Mesenchymal stem cell (in vitro differentiated cells and primary cell): ENCODE results near the gene PROX1.

Source experiments
- DNase-seq: peaks from one replicate; pipeline ENCODE4 v3.0.0-alpha.2; 2013
- H2AFZ ChIP-seq: one replicate; pipeline ENCODE4 v1.6.1; 2013; ENCODE audit warnings: low read depth, mild to moderate bottlenecking, control low read depth, inconsistent platforms, low read length, moderate library complexity
- H2AK5ac ChIP-seq: 2 replicates; pipeline ENCODE4 v1.6.1; 2013; ENCODE audit warnings: low read length, moderate library complexity, mild to moderate bottlenecking, inconsistent platforms; ENCODE audit not compliant: severe bottlenecking
- H2BK120ac ChIP-seq: one replicate; pipeline ENCODE4 v1.6.1; 2013; ENCODE audit warnings: low read depth, mild to moderate bottlenecking, inconsistent platforms, low read length, moderate library complexity
- H2BK12ac ChIP-seq, 2 experiments: one replicate each; pipeline ENCODE4 v1.6.1; 2013; ENCODE audit warnings: inconsistent platforms in 2 of 2, low read length in 2 of 2, mild to moderate bottlenecking in 2 of 2, moderate library complexity in 2 of 2, control low read depth in 1 of 2
- H2BK15ac ChIP-seq: one replicate; pipeline ENCODE4 v1.6.1; 2013; ENCODE audit warnings: mild to moderate bottlenecking, low read depth, inconsistent platforms; ENCODE audit not compliant: poor library complexity, severe bottlenecking
- H2BK5ac ChIP-seq: 2 replicates; pipeline ENCODE4 v1.6.1; 2013; ENCODE audit warnings: low read depth, mild to moderate bottlenecking, low read length, control low read depth, inconsistent platforms; ENCODE audit not compliant: poor library complexity, severe bottlenecking
- H3K14ac ChIP-seq, 2 experiments: one replicate each; pipeline ENCODE4 v1.6.1; 2013; ENCODE audit warnings: inconsistent platforms in 2 of 2, low read length in 2 of 2, control low read depth in 1 of 2, mild to moderate bottlenecking in 1 of 2, moderate library complexity in 1 of 2
- H3K18ac ChIP-seq, 2 experiments: one replicate each; pipeline ENCODE4 v1.6.1; 2013; ENCODE audit warnings: inconsistent platforms in 2 of 2, low read length in 2 of 2, control low read depth in 1 of 2, low read depth in 1 of 2, mild to moderate bottlenecking in 1 of 2
- H3K23ac ChIP-seq, 2 experiments: one replicate each; pipeline ENCODE4 v1.6.1; 2013; ENCODE audit warnings: inconsistent platforms in 2 of 2, low read length in 2 of 2, mild to moderate bottlenecking in 2 of 2, moderate library complexity in 2 of 2, control low read depth in 1 of 2
- H3K27ac ChIP-seq: 2 replicates; pipeline ENCODE4 v1.5.1; 2013; ENCODE audit warnings: mild to moderate bottlenecking, moderate library complexity, low read length, control low read depth, inconsistent platforms; ENCODE audit not compliant: poor library complexity, severe bottlenecking
- H3K27me3 ChIP-seq, 2 experiments: 2 replicates each; pipeline versions ENCODE4 v1.6.1 to v1.7.0; 2013; ENCODE audit warnings: low read length in 2 of 2, mild to moderate bottlenecking in 2 of 2, moderate library complexity in 2 of 2, control low read depth in 1 of 2, inconsistent platforms in 1 of 2; ENCODE audit not compliant: control insufficient read depth in 1 of 2, insufficient read depth in 1 of 2
- H3K36me3 ChIP-seq, 2 experiments: 2 replicates each; pipeline versions ENCODE4 v1.6.1 to v1.7.0; 2013; ENCODE audit warnings: low read length in 2 of 2, control low read depth in 1 of 2, inconsistent platforms in 1 of 2, low read depth in 1 of 2, mild to moderate bottlenecking in 1 of 2; ENCODE audit not compliant: insufficient read depth in 2 of 2, control insufficient read depth in 1 of 2
- H3K4ac ChIP-seq, 2 experiments: one replicate each; pipeline ENCODE4 v1.6.1; 2013; ENCODE audit warnings: inconsistent platforms in 2 of 2, low read length in 2 of 2, mild to moderate bottlenecking in 2 of 2, moderate library complexity in 2 of 2, control low read depth in 1 of 2, low read depth in 1 of 2
- H3K4me1 ChIP-seq: 2 replicates; pipeline ENCODE4 v1.6.1; 2013; ENCODE audit warnings: low read depth, low read length, control low read depth; ENCODE audit not compliant: control insufficient read depth, insufficient read depth
- H3K4me2 ChIP-seq: 2 replicates; pipeline ENCODE4 v1.6.1; 2013; ENCODE audit warnings: low read length, mild to moderate bottlenecking, inconsistent platforms; ENCODE audit not compliant: poor library complexity, severe bottlenecking
- H3K4me3 ChIP-seq, 2 experiments: 2 replicates each; pipeline versions ENCODE4 v1.5.1 to v1.7.0; 2013; ENCODE audit warnings: low read length in 2 of 2, mild to moderate bottlenecking in 2 of 2, control low read depth in 1 of 2, low read depth in 1 of 2; ENCODE audit not compliant: insufficient read depth in 1 of 2
- H3K79me1 ChIP-seq: replicated peaks from 2 replicates; pipeline ENCODE4 v1.6.1; 2013; ENCODE audit warnings: mild to moderate bottlenecking, control low read depth, low read length, inconsistent platforms; ENCODE audit not compliant: poor library complexity, severe bottlenecking
- H3K9ac ChIP-seq: 2 replicates; pipeline ENCODE4 v1.7.0; 2013; ENCODE audit warnings: mild to moderate bottlenecking, low read length, moderate library complexity
- H3K9me3 ChIP-seq: 2 replicates; pipeline ENCODE4 v1.7.0; 2013; ENCODE audit warnings: mild to moderate bottlenecking, low read length; ENCODE audit not compliant: control insufficient read depth
- H4K8ac ChIP-seq: one replicate; pipeline ENCODE4 v1.6.1; 2013; ENCODE audit warnings: inconsistent platforms, mild to moderate bottlenecking, low read length, moderate library complexity
- H4K91ac ChIP-seq: one replicate; pipeline ENCODE4 v1.6.1; 2013; ENCODE audit warnings: mild to moderate bottlenecking, low read length, inconsistent platforms
- WGBS: methylation state at CpG from one replicate; pipeline ENCODE4 v1.1.7; 2013; ENCODE audit warnings: mixed read lengths; 5-methylcytosine and 5-hydroxymethylcytosine counted together

Gene PROX1

DNA sequence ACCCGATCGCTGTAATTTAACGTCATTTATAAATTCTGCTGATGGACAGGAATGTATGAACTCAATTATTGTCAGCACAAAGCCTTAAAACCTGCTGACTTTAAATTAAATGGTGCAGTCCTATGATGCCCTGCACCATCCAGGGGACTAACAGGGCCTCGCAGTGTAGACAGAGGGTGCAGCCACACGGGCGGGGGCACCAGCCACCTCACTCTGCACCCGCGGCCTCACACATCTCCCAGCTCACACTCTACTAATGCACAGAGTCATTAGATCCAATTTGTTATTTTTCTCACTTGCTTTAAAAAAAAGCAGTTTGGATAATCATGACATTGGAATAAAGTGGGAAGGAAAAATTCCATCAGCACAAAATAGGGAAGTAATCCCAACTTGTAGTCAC is 49.7 kb downstream of the PROX1 start:
- H3K4me1 ChIP-seq, result no peaks in the 10 kb centered on the region
- no peak overlapping the region for H3K4me3 ChIP-seq
- no peak overlapping the region for H3K18ac ChIP-seq
- H3K4ac ChIP-seq, result no peak overlapping the region
- no peak overlapping the region for H2BK120ac ChIP-seq
- no peak overlapping the region for H4K8ac ChIP-seq
- H2AFZ ChIP-seq, result no peak overlapping the region
- H3K4me2 ChIP-seq, result no peak overlapping the region
- no peak overlapping the region for H3K14ac ChIP-seq
- peaks cover 0 to 5% of the 10 kb centered on the region in 2 experiments for H3K27me3 ChIP-seq
- no peak overlapping the region for H3K23ac ChIP-seq
- H3K36me3 ChIP-seq, result no peaks in the 10 kb centered on the region
- H3K9me3 ChIP-seq, result no peaks in the 10 kb centered on the region
- no peak overlapping the region for H3K9ac ChIP-seq
- no peaks in the 10 kb centered on the region for H3K79me1 ChIP-seq
- H2BK5ac ChIP-seq, result no peak overlapping the region
- H4K91ac ChIP-seq, result no peak overlapping the region
- H3K27ac ChIP-seq, result no peak overlapping the region
- 100% methylated on average over 4 of the region's 8 CpGs for WGBS
- no peak for DNase-seq
- no peak overlapping the region for H2BK15ac ChIP-seq
- no peak overlapping the region for H2AK5ac ChIP-seq
- no peak overlapping the region for H2BK12ac ChIP-seq

DNA sequence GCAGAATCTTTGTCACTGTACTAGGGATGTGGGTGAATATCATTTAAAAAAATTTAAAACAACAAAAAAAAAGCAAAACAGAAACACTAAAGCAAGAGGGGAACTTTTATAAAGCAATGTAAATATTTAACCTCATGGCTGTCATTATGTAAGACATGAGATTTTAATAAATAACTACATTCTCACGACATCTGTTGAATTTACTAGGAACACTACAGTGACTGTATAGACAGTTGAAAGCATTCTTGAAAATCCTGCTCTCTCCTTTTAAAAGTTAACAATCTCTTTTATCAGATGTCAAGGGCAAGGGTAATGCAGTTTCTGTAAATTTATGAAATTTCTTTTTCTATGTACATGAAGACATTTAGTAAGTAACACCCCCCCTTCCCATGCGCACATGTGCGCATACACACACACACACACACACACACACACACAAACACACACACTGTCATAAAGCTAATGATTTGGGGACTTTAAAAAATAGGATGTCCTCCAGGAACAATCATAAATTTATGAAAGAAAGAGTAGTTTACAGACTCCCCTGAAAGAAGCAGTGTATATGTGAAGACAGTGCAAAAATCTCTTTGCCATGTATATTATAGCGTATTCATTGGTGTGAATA is 51.7 kb downstream of the PROX1 start:
- H2BK12ac ChIP-seq, result no peak overlapping the region
- no peak overlapping the region for H2BK120ac ChIP-seq
- H3K18ac ChIP-seq, result no peak overlapping the region
- no peak overlapping the region for H3K14ac ChIP-seq
- H3K4me3 ChIP-seq, result no peak overlapping the region
- H3K36me3 ChIP-seq, result no peaks in the 10 kb centered on the region
- H2AK5ac ChIP-seq, result no peak overlapping the region
- no peak overlapping the region for H3K23ac ChIP-seq
- H4K91ac ChIP-seq, result no peak overlapping the region
- no peak overlapping the region for H3K9ac ChIP-seq
- no peak overlapping the region for H3K4me2 ChIP-seq
- H3K4ac ChIP-seq, result no peak overlapping the region
- no peak for DNase-seq
- peaks cover 3 to 5% of the 10 kb centered on the region in 2 experiments for H3K27me3 ChIP-seq
- 83% methylated on average over 1 of the region's 4 CpGs for WGBS
- H3K79me1 ChIP-seq, result no peaks in the 10 kb centered on the region
- no peaks in the 10 kb centered on the region for H3K9me3 ChIP-seq
- H2BK15ac ChIP-seq, result no peak overlapping the region
- H4K8ac ChIP-seq, result no peak overlapping the region
- H3K4me1 ChIP-seq, result no peaks in the 10 kb centered on the region
- no peak overlapping the region for H2BK5ac ChIP-seq
- H3K27ac ChIP-seq, result no peak overlapping the region
- no peak overlapping the region for H2AFZ ChIP-seq

DNA sequence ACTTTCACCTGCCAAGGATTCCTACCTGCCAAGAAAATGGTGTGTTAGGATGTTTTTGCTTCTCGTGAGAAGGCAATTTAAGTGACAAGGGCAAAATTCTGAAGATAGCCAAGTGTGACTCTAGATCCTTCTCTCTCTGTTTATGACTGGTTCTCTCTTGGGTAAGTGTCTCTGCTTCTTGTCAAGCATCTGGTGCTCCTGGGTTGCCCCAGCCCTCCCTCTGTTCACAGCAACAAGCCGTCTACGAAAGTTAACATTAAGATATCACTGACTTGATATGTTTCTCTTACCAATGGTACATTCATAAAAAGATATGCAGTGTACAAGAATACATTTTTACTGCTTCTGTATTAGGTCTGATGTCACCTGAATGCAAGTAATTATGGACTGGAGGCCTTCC is 55.4 kb downstream of the PROX1 start:
- Histone ChIP-seq H4K8ac (no peak overlapping the region), H3K4me2 (no peak overlapping the region), H2BK5ac (no peak overlapping the region), H3K23ac (no peak overlapping the region), H2BK120ac (no peak overlapping the region), H3K36me3 (no peaks in the 10 kb centered on the region), H3K27ac (no peak overlapping the region), H3K9ac (no peak overlapping the region), H3K9me3 (peaks cover 4% of the 10 kb centered on the region), H2AFZ (no peak overlapping the region), H3K79me1 (no peaks in the 10 kb centered on the region), H4K91ac (no peak overlapping the region), H3K27me3 (peaks cover 3 to 5% of the 10 kb centered on the region in 2 experiments), H3K18ac (no peak overlapping the region), H3K14ac (no peak overlapping the region), H3K4me3 (no peak overlapping the region), H2BK15ac (no peak overlapping the region), H2AK5ac (no peak overlapping the region), H3K4me1 (no peaks in the 10 kb centered on the region), H2BK12ac (no peak overlapping the region), H3K4ac (no peak overlapping the region)
- 35% methylated on average over 2 of the region's 3 CpGs for WGBS
- DNase-seq, result no peak

- DNase-seq, result no peak
- Histone ChIP-seq H3K14ac (no peak overlapping the region), H4K91ac (no peak overlapping the region), H3K23ac (no peak overlapping the region), H3K4me1 (no peaks in the 10 kb centered on the region), H3K9ac (no peak overlapping the region), H3K18ac (no peak overlapping the region), H3K79me1 (no peaks in the 10 kb centered on the region), H3K27ac (no peak overlapping the region), H3K4me3 (no peak overlapping the region), H2AFZ (no peak overlapping the region), H2BK5ac (no peak overlapping the region), H3K27me3 (peaks cover 3 to 5% of the 10 kb centered on the region in 2 experiments), H4K8ac (no peak overlapping the region), H3K4ac (no peak overlapping the region), H2BK120ac (no peak overlapping the region), H2AK5ac (no peak overlapping the region), H2BK12ac (no peak overlapping the region), H3K4me2 (no peak overlapping the region), H3K36me3 (no peaks in the 10 kb centered on the region), H2BK15ac (no peak overlapping the region), H3K9me3 (peaks cover 13% of the 10 kb centered on the region)
- 94% methylated on average over 4 of the region's 4 CpGs for WGBS
These were observed 56.9 kb downstream of the PROX1 start for GRCh38 chr1:214044438-214045214.
